IMR-90 (cell line): ENCODE data around the gene CFAP97D1. TPM values are rescaled to one million over a fixed set of nuclear protein-coding genes. Genes with fewer than 3 reads are reported as not detected.

Source experiments
- ATAC-seq: fragments of 200-7000 bp; cut with Tn5 transposase; 2 replicates; pipeline ENCODE4 v1.9.1; 2020; ENCODE audit warnings: low read depth, mild to moderate bottlenecking, moderate library complexity
- BruUV-seq: library from RNA; stranded (reverse); fragments of 400-500 nt; replicated peaks from 2 replicates; lab custom pipeline; 2021; lab: Mats Ljungman, UMichigan
- CTCF ChIA-PET: fragments of 300-600 bp; formaldehyde crosslinking; extraction: SDS; loops from one replicate; lab custom pipeline; 2021; ENCODE audit warnings: antibody characterized with exemption; lab: Yijun Ruan, JAX
- POLR2A ChIA-PET: fragments of 300-600 bp; sonication (Branson Sonifier 250); formaldehyde crosslinking; loops from one replicate; lab custom pipeline; 2022; ENCODE audit warnings: antibody characterized with exemption; ENCODE audit not compliant: unreplicated experiment; lab: Charles Lee
- DNase-seq: peaks from one replicate; pipeline ENCODE4 v3.0.0; 2013
- H2AFZ ChIP-seq: replicated peaks from 2 replicates; pipeline ENCODE3; 2013; ENCODE audit warnings: low read length, mild to moderate bottlenecking; ENCODE audit not compliant: poor library complexity
- H2AK5ac ChIP-seq: 2 replicates; pipeline ENCODE4 v1.6.1; 2013; ENCODE audit warnings: low read depth, low read length, inconsistent platforms
- H2AK9ac ChIP-seq: replicated peaks from 2 replicates; pipeline ENCODE3; 2013; ENCODE audit warnings: mild to moderate bottlenecking, low read depth, low read length, moderate library complexity; ENCODE audit not compliant: poor library complexity
- H2BK120ac ChIP-seq: 2 replicates; pipeline ENCODE4 v1.6.1; 2013; ENCODE audit warnings: low read depth, low read length, inconsistent platforms
- H2BK15ac ChIP-seq: 3 replicates; pipeline ENCODE4 v1.6.1; 2013; ENCODE audit warnings: low read depth, low read length, inconsistent platforms
- H2BK20ac ChIP-seq: 2 replicates; pipeline ENCODE4 v1.6.1; 2013; ENCODE audit warnings: low read depth, mild to moderate bottlenecking, inconsistent platforms, low read length, moderate library complexity
- H2BK5ac ChIP-seq: 2 replicates; pipeline ENCODE4 v1.6.1; 2013; ENCODE audit warnings: mild to moderate bottlenecking, low read depth, low read length, inconsistent platforms; ENCODE audit not compliant: poor library complexity, severe bottlenecking
- H3K14ac ChIP-seq: replicated peaks from 2 replicates; pipeline ENCODE4 v1.6.1; 2013; ENCODE audit warnings: low read depth, low read length, inconsistent platforms
- H3K18ac ChIP-seq: 2 replicates; pipeline ENCODE4 v1.6.1; 2013; ENCODE audit warnings: low read depth, low read length, control low read depth
- H3K23ac ChIP-seq: 2 replicates; pipeline ENCODE4 v1.6.1; 2013; ENCODE audit warnings: low read depth, low read length, inconsistent platforms
- H3K27ac ChIP-seq: 2 replicates; pipeline ENCODE4 v1.5.1; 2013; ENCODE audit warnings: mild to moderate bottlenecking, control low read depth, low read length; ENCODE audit not compliant: insufficient read depth
- H3K27me3 ChIP-seq: 2 replicates; pipeline ENCODE4 v1.6.1; 2013; ENCODE audit warnings: low read length; ENCODE audit not compliant: control insufficient read depth, insufficient read depth
- H3K36me3 ChIP-seq: 2 replicates; pipeline ENCODE4 v1.6.1; 2013; ENCODE audit warnings: low read length, mixed read lengths; ENCODE audit not compliant: control insufficient read depth, insufficient read depth
- H3K4ac ChIP-seq: 2 replicates; pipeline ENCODE4 v1.6.1; 2013; ENCODE audit warnings: low read depth, low read length, inconsistent platforms
- H3K4me1 ChIP-seq: 2 replicates; pipeline ENCODE4 v1.6.1; 2013; ENCODE audit warnings: low read length, mixed read lengths; ENCODE audit not compliant: control insufficient read depth, insufficient read depth
- H3K4me2 ChIP-seq: 2 replicates; pipeline ENCODE4 v1.6.1; 2013; ENCODE audit warnings: low read depth, mild to moderate bottlenecking, control low read depth, low read length, moderate library complexity
- H3K4me3 ChIP-seq: 2 replicates; pipeline ENCODE4 v1.5.1; 2013; ENCODE audit warnings: low read depth, mild to moderate bottlenecking, control low read depth, low read length, moderate library complexity; ENCODE audit not compliant: insufficient read depth
- H3K56ac ChIP-seq: 2 replicates; pipeline ENCODE4 v1.6.1; 2013; ENCODE audit warnings: low read length, inconsistent platforms; ENCODE audit not compliant: insufficient read depth; ENCODE audit errors: extremely low read depth
- H3K79me1 ChIP-seq, 2 experiments: 2 replicates each; pipeline ENCODE4 v1.6.1; 2013; ENCODE audit warnings: low read length in 2 of 2, inconsistent platforms in 1 of 2, low read depth in 1 of 2
- H3K9ac ChIP-seq: 2 replicates; pipeline ENCODE4 v1.6.1; 2013; ENCODE audit warnings: low read depth, low read length, control low read depth
- H3K9me1 ChIP-seq: 2 replicates; pipeline ENCODE4 v1.6.1; 2013; ENCODE audit warnings: low read length, inconsistent platforms; ENCODE audit not compliant: insufficient read depth
- H3K9me3 ChIP-seq: 2 replicates; pipeline ENCODE4 v1.6.1; 2013; ENCODE audit warnings: low read length; ENCODE audit not compliant: control insufficient read depth, insufficient read depth
- H4K20me1 ChIP-seq: 2 replicates; pipeline ENCODE4 v1.6.1; 2013; ENCODE audit warnings: low read length, inconsistent platforms; ENCODE audit not compliant: insufficient read depth
- H4K5ac ChIP-seq: 2 replicates; pipeline ENCODE4 v1.6.1; 2013; ENCODE audit warnings: mild to moderate bottlenecking, low read depth, low read length, control low read depth
- H4K8ac ChIP-seq, 2 experiments: 2 replicates each; pipeline ENCODE4 v1.6.1; 2013; ENCODE audit warnings: low read depth in 2 of 2, low read length in 2 of 2, control low read depth in 1 of 2, inconsistent platforms in 1 of 2
- H4K91ac ChIP-seq: 2 replicates; pipeline ENCODE4 v1.6.1; 2013; ENCODE audit warnings: low read depth, low read length, inconsistent platforms; ENCODE audit not compliant: insufficient read depth
- BHLHE40 ChIP-seq: fragments of 150-350 bp; IDR thresholded peaks from 2 replicates; pipeline ENCODE4 v1.6.1; 2016; ENCODE audit warnings: mild to moderate bottlenecking, low read depth, low read length
- MAFK ChIP-seq: IDR thresholded peaks from 2 replicates; pipeline ENCODE4 v1.6.1; 2012; ENCODE audit warnings: low read depth, low read length, improper control_type of control experiment
- MAZ ChIP-seq: IDR thresholded peaks from 2 replicates; pipeline ENCODE4 v1.6.1; 2012; ENCODE audit warnings: low read depth, mild to moderate bottlenecking, low read length, improper control_type of control experiment, moderate library complexity, borderline replicate concordance
- MXI1 ChIP-seq: IDR thresholded peaks from 2 replicates; pipeline ENCODE4 v1.6.1; 2012; ENCODE audit warnings: low read depth, mild to moderate bottlenecking, low read length, moderate library complexity, borderline replicate concordance
- WGBS, 2 experiments: methylation state at CpG; one replicate each; pipeline versions ENCODE4 v1.1.5 to v1.1.7; 2013; ENCODE audit warnings: missing lambda C conversion rate in 2 of 2; ENCODE audit not compliant: insufficient read length in 1 of 2; ENCODE audit errors: extremely low coverage in 2 of 2; 5-methylcytosine and 5-hydroxymethylcytosine counted together
- dilution Hi-C: fragments of 300-500 bp; cut with HindIII; formaldehyde crosslinking; loops from one replicate; pipeline ENCODE4 v1.14.3; 2018; ENCODE audit warnings: low sequenced_read_pairs; ENCODE audit not compliant: unreplicated experiment
- in situ Hi-C: fragments of 300-500 bp; cut with MboI; formaldehyde crosslinking; loops from 3 replicates; pipeline ENCODE4 v1.14.3; 2019; ENCODE audit warnings: low sequenced_read_pairs, inconsistent platforms, mixed read lengths
- intact Hi-C: fragments of 100-400 bp; cut with micrococcal nuclease; formaldehyde crosslinking; loops from 2 replicates; pipeline ENCODE4 v1.10.0; 2022
- polyA plus RNA-seq, 3 experiments: library from polyadenylated mRNA; depleted of rRNA; stranded (reverse); fragments of >200 nt; gene quantifications; 2 replicates each; pipeline ENCODE4 v1.2.3, GENCODE V29; 2012; ENCODE audit warnings: low replicate concordance in 1 of 3
- total RNA-seq: library from RNA; depleted of rRNA; stranded (reverse); fragments of >200 nt; gene quantifications from 2 replicates; pipeline ENCODE4 v1.2.3, GENCODE V29; 2012
- TF ChIP-seq, protein P1 (sequence below): fragments of 150-350 bp; IDR thresholded peaks from 2 replicates; pipeline ENCODE4 v1.6.1; 2017; ENCODE audit warnings: mild to moderate bottlenecking, antibody characterized with exemption, low read length, low read depth

Gene CFAP97D1
- total and polyA plus RNA-seq, 2 of the 4 experiments (the other 2 are of a cell fraction): under 0.01 TPM; not detected in 1

DNA sequence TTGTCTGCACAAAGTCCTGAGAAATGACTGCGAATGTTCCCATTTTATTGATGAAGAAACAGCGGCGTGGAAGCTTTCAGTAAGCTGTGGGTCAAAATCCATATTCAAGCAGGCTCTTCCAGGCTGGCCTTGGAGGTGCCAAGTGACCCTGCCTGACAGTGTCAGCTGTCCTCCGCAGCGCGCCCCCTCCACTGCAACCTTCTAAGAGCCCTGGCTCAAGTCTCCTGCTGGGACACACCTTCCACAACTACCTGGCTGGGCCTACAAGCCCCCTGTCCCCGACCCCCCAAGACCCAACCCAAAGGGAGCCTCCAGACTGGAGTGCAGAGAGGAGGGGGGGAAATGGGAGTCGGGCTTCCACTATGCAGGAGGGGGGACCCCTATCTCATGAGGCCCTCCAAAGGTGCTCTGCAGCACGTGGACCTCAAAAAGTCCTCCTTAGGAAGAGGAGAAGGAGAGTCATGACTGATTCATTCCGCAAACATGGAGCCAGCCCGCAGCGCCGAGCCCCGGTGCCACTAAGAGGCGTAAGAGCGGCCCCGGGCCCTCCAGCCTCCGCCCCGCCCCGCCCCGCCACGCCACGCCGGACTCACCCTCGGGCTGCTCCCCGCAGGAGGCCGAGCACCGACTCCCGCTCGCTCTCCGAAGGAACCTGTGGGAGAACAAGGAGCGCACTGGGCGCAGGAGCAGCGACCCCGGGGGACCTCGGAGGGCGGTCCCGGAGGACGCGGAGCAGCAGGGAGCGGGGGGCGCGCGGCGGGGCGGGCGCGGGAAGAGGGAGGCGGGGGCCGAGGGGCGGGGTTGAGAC is 52.1 kb downstream of the CFAP97D1 start:
- Histone ChIP-seq H3K4me2 (peak overlapping the region; percentile 55), H4K91ac (peak overlapping the region; percentile 84), H3K9me3 (no peaks in the 10 kb centered on the region), H3K14ac (peak overlapping the region; percentile 84), H3K79me1 (peaks cover 11 to 40% of the 10 kb centered on the region in 2 experiments), H2BK5ac (peak overlapping the region; percentile 63), H2AFZ (peak overlapping the region; percentile 98), H3K18ac (no peak overlapping the region; the same call in 1 of the 2 replicates), H2AK5ac (peak overlapping the region; percentile 78), H2BK20ac (no peak overlapping the region), H3K4me1 (peaks cover 5% of the 10 kb centered on the region), H3K9me1 (peaks cover 11% of the 10 kb centered on the region; the same call in 1 of the 2 replicates), H3K27ac (peak overlapping the region; percentile 70; the same call in 1 of the 2 replicates), H2AK9ac (peak overlapping the region; percentile 97), H3K4ac (peak overlapping the region; percentile 64), H3K23ac (no peak overlapping the region), H2BK15ac (peak overlapping the region; percentile 26; the same call in 1 of the 3 replicates), H3K36me3 (peaks cover 22% of the 10 kb centered on the region), H4K5ac (no peak overlapping the region; the same call in 1 of the 2 replicates), H4K20me1 (0 out of 2 replicates have a peak, but pooled peaks cover 6% of the 10 kb centered on the region), H4K8ac (peak overlapping the region; percentile 8 to 61; a peak in 2 of 4 replicates), H3K9ac (peak overlapping the region; percentile 74), H3K27me3 (no peaks in the 10 kb centered on the region), H3K56ac (no peak overlapping the region), H3K4me3 (peak overlapping the region; percentile 86), H2BK120ac (peak overlapping the region; percentile 39; the same call in 1 of the 2 replicates)
- POLR2A ChIA-PET: no interaction called here
- 4% methylated on average over 21 of the region's 51 CpGs; no CpG with 5 or more reads in 1 of the 2 experiments for WGBS, 2 experiments
- in situ Hi-C loops (no loop called here), intact Hi-C loops (loop anchor here (2.0 kb wide), 1 partner anchor 54 kb away; the partner anchor contains the start of gene DUSP3), dilution Hi-C loops (no loop called here)
- no TSS peak for BruUV-seq
- CTCF ChIA-PET: interaction anchor here (0.6 to 1.8 kb wide), 3 partner anchors 9 to 69 kb away, joined by 3 read pairs; no protein-coding TSS in a partner anchor
- TF ChIP-seq MAZ (peak; percentile 28; the same call in 1 of the 2 replicates), MXI1 (peak; percentile 69), MAFK (no peak), BHLHE40 (0 out of 2 replicates have a peak, but pooled peaks have one; percentile 3)
- TF ChIP-seq, protein P1, sequence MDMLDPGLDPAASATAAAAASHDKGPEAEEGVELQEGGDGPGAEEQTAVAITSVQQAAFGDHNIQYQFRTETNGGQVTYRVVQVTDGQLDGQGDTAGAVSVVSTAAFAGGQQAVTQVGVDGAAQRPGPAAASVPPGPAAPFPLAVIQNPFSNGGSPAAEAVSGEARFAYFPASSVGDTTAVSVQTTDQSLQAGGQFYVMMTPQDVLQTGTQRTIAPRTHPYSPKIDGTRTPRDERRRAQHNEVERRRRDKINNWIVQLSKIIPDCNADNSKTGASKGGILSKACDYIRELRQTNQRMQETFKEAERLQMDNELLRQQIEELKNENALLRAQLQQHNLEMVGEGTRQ: 0 out of 2 replicates have a peak, but pooled peaks have one; percentile 57
- ATAC-seq (peak; percentile 88), DNase-seq (peak; percentile 69)
